ENCODE data around the gene SLIT3. TPM values are rescaled to one million over a fixed set of nuclear protein-coding genes. Genes with fewer than 3 reads are reported as not detected.

Gene SLIT3
- total RNA-seq, 1 experiment from 2014 or later = 0.10 TPM

GRCh38 chr5:169037466-169037865 lies 263.5 kb downstream of the SLIT3 start:
- Histone ChIP-seq H3K27me3 (ENCODE audit: insufficient read depth, low read length) (peaks cover 49% of the 10 kb centered on the region), H3K36me3 (ENCODE audit: control insufficient read depth in 1 of 2, insufficient read depth in 2 of 2, low read length in 2 of 2) (no peaks in the 10 kb centered on the region), H3K4me1 (ENCODE audit: control insufficient read depth in 1 of 2, insufficient read depth in 2 of 2, low read length in 2 of 2) (no peaks in the 10 kb centered on the region), H4K20me1 (ENCODE audit: insufficient read depth) (no peaks in the 10 kb centered on the region), H3K9ac (ENCODE audit: low read length) (no peak overlapping the region), H2AFZ (ENCODE audit: low read depth, low read length, poor library complexity, severe bottlenecking) (no peak overlapping the region), H3K4me2 (ENCODE audit: low read length) (no peak overlapping the region), H3K27ac (ENCODE audit: low read depth, low read length) (no peak overlapping the region), H3K9me2 (ENCODE audit: insufficient read depth) (no peaks in the 10 kb centered on the region), H3K4me3 (replicated peaks in 1 of 2; ENCODE audit: low read depth in 1 of 2, low read length in 2 of 2) (no peak overlapping the region), H3K79me2 (ENCODE audit: insufficient read depth, low read length) (no peaks in the 10 kb centered on the region), H3K9me3 (ENCODE audit: control insufficient read depth in 1 of 2, insufficient read depth in 1 of 2, low read depth in 1 of 2, low read length in 2 of 2) (no peaks in the 10 kb centered on the region)
- no TSS peak for BruUV-seq (replicated peaks)
- DNase-seq (ENCODE audit: low read depth, low spot score) (no peak), ATAC-seq (no peak)
- intact Hi-C loops (cut with micrococcal nuclease) = no loop called here
- ChIA-PET POLR2A (no interaction called here), CTCF (no interaction called here), RAD21 (ENCODE audit: low non-redundant PET in 1 of 2, low total read pairs in 2 of 2, uncharacterized antibody in 2 of 2, unreplicated experiment in 2 of 2) (no interaction called here)
- TF ChIP-seq ELF1 (IDR thresholded peaks at IDR 0.05; ENCODE audit: borderline replicate concordance, low read depth) (no peak), SRF (IDR thresholded peaks at IDR 0.05; ENCODE audit: low read depth) (no peak), YY1 (IDR thresholded peaks at IDR 0.05; ENCODE audit: extremely low read depth, insufficient replicate concordance, low read depth, low read length) (no peak), TCF7L2 (IDR thresholded peaks at IDR 0.05; ENCODE audit: borderline replicate concordance, extremely low read depth, insufficient read depth, insufficient read length) (no peak), CBX3 (IDR thresholded peaks at IDR 0.05; ENCODE audit: low read depth) (no peak), RAD21 (IDR thresholded peaks at IDR 0.05; ENCODE audit: low read depth) (no peak), EZH2phosphoT487 (IDR thresholded peaks at IDR 0.05; ENCODE audit: borderline replicate concordance) (no peak), ZFX (IDR thresholded peaks at IDR 0.05) (no peak), POLR2AphosphoS5 (IDR thresholded peaks at IDR 0.05; ENCODE audit: low read depth, low read length) (no peak)
- TF ChIP-seq, protein P1, sequence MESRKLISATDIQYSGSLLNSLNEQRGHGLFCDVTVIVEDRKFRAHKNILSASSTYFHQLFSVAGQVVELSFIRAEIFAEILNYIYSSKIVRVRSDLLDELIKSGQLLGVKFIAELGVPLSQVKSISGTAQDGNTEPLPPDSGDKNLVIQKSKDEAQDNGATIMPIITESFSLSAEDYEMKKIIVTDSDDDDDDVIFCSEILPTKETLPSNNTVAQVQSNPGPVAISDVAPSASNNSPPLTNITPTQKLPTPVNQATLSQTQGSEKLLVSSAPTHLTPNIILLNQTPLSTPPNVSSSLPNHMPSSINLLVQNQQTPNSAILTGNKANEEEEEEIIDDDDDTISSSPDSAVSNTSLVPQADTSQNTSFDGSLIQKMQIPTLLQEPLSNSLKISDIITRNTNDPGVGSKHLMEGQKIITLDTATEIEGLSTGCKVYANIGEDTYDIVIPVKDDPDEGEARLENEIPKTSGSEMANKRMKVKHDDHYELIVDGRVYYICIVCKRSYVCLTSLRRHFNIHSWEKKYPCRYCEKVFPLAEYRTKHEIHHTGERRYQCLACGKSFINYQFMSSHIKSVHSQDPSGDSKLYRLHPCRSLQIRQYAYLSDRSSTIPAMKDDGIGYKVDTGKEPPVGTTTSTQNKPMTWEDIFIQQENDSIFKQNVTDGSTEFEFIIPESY (IDR thresholded peaks at IDR 0.05; ENCODE audit: extremely low read depth, insufficient replicate concordance, low read length) = no peak

Measured in HCT116 (cell line).